HG03575 (cell line): Measurements from ENCODE around the gene C2orf76.
"Not testable (repeated sequence)": the region's sequence is repeated elsewhere in the genome, so short reads cannot be mapped to it uniquely, and the experiment has no call there.

ENCODE experiments used
- ATAC-seq: cut with Tn5 transposase; IDR thresholded peaks from one replicate; pipeline ENCODE4 v1.9.1; 2021; ENCODE audit not compliant: unreplicated experiment, insufficient number of reproducible peaks, low FRiP score; ENCODE audit errors: extremely low read depth

The C2orf76 gene

DNA sequence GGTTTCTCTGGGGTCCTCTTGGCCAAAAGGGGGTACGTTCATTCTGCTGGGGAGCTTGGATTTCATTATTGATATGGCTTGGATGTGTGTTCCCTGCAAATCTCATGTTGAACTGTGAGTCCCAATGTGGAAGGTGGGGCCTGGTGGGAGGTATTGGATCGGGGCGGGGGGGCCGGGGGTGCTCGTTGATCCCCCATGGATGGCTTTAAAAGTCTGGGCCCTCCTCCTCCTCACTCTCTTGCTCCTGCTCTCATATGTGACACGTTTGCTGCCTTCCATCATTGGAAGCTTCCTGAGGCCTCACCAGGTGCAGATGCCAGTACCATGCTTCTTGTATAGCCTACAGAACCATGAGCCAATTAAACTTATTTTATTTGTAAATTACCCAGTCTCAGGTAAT lies 11.9 kb upstream of the C2orf76 start:
- no peak for ATAC-seq

DNA sequence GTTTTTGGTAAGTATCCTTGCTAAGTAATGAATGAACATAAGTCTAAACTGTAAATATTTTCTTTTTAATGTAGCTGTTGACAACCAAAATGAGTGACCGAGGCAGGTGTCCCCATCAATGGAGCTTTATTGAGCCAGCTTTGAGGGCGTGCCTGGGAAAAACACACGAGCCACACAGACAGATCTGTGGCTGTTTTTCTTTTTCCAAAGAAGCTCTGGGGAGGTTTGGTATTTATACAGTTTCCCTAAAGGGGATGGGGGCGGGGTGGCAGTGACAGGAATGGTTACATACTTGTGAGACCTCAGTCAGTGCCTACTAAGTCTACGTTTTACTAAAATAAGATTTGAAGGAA lies 11.3 kb upstream of the C2orf76 start:
- no peak for ATAC-seq

DNA sequence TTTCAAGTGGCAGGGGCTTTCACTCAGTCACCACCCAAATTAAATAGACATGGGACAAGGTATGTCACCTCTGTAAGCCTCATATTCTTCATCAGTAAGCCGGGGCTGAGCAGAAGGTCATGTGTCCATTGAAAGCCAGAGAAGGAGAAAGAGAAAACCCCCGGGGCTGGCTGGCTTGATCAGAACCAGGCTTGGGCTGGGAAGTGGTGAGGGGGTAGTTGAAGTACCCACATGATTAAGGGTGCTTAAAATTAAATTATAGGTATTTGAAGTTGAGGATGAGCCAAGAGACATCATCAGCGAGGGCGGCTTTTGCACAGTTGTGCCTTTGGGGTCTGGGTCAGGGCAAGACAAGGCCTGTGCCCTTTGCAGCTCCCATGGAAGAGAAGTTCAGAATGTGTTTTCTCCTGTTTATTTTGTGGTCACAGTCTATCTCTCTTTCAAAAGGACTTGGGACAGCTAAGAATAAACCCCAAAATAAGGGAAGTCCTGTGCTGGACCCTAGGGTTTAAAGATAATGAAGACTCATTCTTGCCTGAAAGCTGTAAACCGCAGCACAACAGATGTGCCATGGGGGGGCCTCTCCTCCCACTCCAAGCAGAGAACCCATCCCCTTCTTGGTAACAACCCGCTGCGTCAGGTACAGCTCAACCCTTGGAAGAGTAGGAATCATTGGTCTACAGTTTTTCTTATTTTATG lies 10.8 kb upstream of the C2orf76 start:
- ATAC-seq: no peak

DNA sequence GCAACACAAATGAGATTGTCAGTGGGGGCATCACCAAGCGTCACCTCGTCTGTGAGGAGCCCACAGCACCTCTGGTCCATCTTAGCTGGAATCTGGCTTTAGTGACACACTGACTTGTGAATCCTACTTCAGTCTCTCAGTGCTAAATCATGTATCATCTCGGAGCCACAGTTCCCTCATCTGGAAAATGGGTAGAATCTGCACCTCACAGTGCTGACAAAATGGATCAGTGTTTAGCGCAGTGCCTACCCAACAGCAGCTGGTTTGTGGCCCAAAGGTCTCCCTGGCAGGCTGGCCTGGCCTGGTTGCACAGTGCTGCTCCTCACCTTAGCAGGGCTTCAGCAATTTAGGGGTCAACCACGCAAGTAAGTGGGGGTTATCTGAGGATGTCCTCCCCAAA lies 10.2 kb upstream of the C2orf76 start:
- no peak for ATAC-seq

DNA sequence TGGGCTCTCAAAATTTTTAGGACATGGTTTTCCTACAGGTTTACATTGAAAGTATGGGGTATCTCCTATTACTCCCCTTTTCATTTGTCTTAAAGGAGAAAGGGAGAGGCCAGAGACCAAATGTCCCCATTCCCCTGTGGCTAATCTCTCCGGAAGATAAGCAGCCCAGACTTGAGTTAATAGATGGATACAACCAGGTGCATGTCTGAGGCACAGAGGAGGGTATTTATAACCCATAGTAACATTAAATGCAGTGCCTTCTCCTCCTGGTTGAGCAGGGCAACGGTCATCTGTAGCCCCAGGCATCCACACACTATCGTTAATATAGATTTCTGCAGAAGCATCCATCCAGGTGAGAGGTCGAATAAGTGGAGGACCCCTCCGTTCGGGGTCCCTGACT lies 9.8 kb upstream of the C2orf76 start:
- ATAC-seq: not testable (repeated sequence)

DNA sequence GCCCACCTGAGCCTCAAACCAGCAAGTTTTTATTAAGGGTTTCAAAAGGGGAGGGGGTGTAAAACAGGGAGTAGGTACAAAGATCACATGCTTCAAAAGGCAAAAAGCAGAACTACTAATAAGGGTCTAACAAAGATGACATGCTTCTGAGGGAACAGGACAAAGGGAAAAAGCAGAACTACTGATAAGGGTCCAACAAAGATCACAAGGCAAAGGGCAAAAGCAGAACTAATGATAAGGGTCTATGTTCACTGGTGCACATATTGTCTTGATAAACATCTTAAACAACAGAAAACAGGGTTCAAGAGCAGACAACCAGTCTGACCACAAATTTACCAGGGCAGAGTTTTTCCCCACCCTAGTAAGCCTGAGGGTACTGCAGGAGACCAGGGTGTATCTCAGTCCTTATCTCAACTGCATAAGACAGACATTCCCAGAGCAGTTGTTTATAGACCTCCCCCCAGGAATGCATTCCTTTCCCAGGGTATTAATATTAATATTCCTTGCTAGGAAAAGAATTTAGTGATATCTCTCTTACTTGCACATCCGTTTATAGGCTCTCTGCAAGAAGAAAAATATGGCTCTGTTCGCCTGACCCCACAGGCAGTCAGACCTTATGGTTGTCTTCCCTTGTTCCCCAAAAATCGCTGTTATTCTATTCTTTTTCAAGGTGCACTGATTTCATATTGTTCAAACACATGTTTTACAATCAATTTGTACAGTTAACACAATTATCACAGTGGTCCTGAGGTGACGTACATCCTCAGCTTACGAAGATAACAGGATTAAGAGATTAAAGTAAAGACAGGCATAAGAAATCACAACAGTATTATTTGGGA lies 7.5 kb upstream of the C2orf76 start:
- not testable (repeated sequence) for ATAC-seq

DNA sequence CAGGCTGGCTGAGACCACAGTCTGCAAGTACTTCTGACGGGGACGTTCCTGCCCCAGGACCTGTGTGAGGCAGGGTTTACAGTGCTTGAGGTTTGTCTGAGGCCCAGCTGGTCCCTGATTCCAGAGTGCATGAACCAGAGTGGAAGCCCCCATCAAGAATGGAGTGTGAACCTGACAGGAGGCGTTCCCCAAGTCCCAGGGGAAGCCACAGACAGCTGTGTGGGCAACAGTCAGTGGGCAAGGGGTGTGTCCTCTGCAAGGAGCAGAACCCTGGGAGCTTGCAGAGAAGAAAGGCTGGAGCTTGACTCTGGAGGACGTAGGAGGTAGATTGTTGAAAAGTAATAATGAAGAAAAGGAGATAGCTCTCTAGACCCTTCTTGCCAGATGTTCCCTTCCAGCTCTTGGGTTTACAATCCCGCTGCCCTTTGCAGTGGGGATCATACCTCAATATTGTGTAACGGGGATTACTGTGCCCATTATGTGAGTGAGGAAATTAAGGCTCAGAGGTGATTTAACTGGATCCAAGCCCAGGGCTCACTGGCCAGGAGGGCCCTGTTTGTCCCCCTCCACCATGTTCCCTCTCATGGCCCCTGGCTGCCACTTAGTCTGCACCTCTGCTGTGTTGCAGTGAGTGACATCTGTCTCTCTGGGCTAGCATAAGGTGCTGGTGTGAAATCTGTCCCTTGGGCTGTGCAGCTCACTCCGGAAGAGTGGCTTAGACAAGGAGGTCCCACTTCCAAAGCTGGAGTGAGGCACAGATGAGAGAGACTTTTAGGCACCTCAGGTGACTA lies 6.3 kb upstream of the C2orf76 start:
- ATAC-seq: no peak

DNA sequence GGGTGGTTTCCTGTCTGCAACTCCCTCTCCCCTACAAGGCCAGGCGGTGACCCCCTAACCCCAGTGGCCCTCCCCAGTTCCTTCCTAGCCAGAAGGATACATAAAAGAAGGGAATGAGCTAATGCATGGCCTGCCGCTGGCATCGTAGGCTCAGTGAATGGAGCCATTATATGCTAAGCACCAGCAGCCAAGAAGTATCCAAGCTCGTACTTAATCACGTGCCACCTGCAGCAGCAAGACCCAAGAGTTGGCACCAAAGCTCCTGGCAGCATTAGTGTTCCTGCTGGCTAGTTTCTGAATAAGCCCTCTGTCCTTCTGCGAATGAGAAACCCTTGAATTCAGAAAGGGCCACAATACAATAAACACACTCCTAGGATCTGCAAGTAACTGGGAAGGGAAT lies 4.5 kb upstream of the C2orf76 start:
- no peak for ATAC-seq

DNA sequence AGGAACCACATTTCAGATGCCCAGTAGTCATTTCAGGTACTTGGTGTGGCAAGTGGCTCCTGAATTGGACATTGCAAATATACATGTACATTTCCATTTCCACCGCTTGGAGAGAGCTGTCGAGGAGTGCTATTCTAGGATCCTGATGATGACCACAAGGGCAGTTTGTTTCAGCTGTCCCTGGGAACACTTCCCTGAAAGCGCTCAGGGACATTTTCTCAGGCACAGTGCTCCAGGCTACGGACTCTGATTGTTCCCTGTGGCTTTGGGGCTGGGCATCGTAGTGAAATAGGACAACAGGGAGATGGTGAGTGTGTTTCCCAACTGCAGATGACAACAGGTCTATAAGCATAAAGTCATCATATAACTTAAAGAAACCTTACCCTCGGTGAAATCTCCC lies 3.2 kb upstream of the C2orf76 start:
- no peak for ATAC-seq

DNA sequence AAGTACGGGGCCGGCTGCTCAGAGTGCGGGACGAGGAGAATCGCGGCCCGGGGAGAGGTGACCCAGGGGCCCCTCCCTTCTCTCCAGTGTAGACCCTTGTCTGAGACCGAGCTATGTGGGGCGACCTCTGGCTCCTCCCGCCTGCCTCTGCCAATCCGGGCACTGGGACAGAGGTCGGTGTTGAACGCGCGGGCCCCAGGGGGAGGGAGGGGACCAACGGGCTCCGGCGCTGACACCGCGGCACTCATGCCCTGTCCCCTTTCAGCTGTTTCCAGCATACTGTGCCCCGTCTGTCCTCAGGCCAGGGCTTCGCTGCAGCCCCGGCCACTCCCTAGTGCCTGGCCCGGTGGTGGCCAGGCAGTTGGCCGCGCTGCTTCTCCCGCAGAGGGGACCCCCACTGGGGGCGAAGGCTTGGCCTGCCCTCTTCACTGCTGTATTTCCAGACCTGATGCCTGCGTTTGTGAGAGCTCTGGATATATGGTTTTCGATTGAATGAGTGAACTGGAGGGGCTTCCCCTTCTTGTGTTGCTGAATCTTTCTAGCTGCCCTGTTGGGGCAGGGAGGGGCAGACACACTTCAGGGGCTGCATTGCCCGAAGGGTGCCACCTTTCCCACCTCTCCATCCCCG lies 952 bp upstream of the C2orf76 start:
- no peak for ATAC-seq

DNA sequence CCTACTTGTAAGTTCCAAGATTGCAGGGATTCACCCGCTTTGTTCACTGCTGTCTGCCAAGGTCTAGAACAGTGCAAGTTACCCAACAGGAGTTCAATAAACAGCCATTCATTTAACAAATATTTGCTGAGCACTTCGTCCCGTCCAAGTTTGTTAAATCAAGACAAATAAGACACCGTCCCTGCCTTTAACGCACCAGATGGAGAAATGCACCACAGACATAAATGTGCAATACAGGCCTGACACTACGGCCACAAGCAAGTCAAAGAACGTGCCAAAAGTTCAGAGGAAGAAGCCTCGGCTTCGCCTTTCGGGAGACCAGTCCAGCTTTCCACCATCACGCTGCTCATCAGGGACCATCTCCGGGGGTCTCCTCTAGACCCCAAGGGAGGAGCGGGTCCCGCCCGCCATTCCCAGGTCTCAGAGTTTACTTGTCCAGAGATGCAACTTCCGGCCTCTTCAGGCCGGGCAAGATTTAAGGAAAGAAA lies 429 bp downstream of the C2orf76 start:
- ATAC-seq: no peak

DNA sequence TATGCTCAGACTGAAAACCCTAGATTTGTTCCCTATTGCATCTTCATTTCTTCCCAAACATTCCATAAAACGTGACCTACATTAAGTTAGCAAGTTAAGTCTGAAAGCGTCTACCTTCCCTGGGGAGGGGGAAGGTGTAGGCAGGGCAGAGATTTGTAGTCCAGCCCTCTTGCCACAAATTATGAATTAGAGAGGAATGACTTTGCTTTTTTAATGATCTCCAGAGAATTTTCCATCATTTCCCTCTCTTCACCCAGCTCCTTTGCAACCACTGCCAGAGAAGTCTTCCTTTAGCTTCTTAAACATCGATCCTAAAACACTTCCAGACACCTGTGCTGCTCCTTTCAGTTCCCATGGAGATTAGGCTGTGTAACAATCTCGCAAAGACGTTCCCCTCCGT lies 1.2 kb downstream of the C2orf76 start:
- no peak for ATAC-seq

DNA sequence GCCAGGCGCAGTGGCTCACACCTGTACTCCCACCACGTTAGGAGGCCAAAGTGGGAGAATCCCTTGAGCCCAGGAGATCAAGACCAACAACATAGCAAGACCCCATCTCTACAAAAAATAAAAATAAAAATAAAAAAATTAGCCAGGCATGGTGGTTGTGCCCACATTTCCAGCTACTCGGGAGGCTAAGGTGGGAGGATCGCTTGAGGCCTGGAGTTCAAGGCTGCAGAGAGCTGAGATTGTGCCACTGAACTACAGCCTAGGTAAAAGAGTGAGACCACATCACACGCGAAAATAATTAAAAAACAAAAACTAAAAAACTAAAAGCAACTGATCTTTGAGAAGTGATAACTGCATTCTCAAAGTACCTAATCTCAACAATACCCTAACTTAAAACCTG lies 1.8 kb downstream of the C2orf76 start:
- ATAC-seq: no peak

DNA sequence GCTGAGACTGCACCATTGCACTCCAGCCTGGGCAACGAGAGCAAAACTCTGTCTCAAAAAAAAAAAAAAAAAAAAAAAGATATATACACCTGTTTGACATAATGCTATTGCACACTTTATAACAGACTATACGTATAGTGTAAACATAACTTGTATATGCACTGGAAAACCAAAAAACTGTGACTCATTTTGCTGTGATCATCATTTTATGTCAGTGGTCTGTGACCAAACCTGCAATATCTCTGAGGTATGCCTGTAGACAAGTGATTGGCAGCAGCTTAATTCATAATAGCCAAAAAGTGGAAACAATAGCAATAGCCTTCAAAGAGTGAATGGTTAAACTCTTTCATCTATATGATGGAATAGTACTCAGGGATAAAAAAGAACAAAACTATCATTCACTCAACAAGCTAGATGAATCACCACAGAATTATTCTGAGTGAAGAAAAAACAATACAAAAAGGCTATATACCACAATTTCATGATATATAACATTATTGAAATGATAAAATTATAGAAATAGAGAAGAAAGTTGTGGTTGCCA lies 6.1 kb downstream of the C2orf76 start:
- no peak for ATAC-seq

DNA sequence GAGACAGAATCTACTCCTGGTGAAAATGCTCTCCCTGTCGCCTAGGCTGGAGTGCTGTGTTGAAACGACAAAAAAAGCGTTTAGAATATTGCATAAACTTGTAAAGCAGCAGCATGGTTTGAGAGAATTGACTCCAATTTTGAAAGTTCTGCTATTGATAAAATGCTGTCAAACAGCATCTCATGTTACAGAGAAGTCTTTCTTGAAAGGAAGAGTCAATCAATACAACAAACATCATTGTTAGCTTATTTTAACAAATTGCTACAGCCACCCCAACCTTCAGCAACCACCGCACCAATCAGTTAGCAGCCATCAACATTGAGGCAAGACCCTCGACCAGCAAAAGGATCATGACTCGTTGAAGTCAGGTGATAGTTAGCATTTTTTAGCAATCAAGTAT lies 6.9 kb downstream of the C2orf76 start:
- ATAC-seq: no peak

DNA sequence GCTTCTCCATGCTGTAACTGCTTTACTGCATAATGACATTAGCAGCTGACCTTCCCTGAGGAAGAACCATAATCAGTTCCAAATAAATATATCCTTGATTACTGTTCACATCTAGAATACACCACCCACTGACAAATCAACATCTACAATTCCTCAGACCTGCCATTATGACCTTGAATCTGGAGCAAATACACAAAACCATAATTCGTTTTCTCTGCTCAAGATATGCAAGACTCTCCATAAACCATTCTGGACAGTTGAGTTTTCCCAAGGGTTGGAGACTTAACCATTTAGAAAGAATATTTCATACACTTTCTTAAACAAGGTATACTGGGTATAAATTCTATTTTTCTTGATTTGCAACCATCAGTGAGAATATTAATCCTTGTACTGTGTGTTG lies 11.8 kb downstream of the C2orf76 start:
- no peak for ATAC-seq

DNA sequence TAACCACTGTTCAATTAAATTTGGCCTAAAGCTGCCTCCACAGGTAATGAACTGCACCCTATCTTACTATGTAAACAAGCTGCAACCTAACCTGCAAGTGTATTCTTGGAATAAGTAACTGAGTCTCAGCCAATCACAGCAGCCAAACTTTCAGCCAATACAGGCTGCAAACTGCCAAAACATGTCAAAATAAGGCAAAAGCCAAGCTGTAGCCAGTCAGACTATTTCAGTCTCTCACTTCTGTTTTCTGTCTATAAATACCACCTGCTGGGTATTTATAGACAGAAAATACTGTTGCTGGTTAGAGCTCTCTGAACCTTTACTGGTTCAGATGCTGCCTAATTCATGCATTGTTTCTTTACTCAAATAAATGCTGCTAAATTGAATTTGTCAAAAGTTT lies 14.3 kb downstream of the C2orf76 start:
- ATAC-seq: peak; percentile 84

DNA sequence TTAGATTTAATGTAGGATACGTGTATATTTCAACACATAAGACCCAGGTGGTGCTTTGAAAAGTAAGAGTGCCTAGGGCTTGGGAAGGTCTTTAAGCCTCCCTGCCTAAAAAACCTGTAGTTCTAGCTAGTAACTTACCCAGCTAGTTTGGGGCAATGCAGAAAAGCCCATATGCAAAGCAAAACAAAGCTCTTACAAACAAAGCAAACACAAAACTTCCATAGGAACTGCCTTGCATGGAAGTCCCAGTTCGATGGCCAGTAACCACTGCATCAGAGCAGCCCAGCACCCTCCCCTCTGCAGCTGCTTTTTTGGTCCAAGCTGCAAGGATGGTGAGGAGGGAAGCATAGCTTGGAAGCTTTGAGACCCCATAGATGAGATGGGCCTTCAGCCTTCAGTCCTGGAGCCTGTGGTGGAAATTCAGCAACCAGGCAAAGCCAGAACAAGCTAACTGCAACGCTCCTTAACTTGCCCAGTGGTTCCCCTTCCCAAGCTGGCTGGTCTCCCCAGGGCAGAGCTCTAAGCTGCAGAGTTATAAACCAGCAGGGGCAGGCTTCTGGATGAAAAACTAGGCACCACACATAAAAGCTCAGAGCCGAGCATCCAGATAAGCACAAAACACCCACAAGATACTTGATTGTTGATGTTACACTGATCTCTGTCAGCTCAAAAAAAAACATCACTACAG lies 16.2 kb downstream of the C2orf76 start:
- ATAC-seq: no peak

DNA sequence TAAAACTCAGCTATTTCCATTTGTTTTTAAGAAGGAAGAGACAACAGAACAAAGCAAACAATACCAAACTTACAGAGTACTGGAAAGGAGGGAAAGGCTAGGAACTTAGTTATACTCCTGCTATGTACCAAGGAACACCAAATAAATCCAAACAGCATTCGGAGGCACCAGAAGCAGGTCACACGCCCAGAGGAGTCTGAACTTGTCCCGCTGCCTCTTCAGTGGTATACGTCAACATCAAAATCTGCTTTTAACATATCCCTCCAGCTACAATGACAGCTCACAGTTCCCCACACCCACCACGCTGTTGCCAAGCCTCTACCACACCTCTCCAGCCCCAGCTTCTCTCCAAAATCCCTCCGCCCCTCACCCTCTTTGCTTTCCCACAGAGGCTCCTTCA lies 17.3 kb downstream of the C2orf76 start:
- no peak for ATAC-seq
